RWPE2 (cell line): ENCODE data around the gene FOXG1.

ENCODE experiments used
- ATAC-seq: fragments of 200-7000 bp; cut with Tn5 transposase; 3 replicates; pipeline ENCODE4 v1.9.1; 2021; ENCODE audit warnings: low read depth
- DNase-seq: peaks from one replicate; pipeline ENCODE4 v3.0.0-alpha.2; 2020; ENCODE audit warnings: low spot score
- H3K27ac ChIP-seq: fragments of 450-650 bp; 2 replicates; pipeline ENCODE4 v1.5.1; 2017; ENCODE audit warnings: mild to moderate bottlenecking; ENCODE audit not compliant: poor library complexity, severe bottlenecking
- H3K27me3 ChIP-seq: fragments of 250-450 bp; sonication (Bioruptor Pico); 2 replicates; pipeline ENCODE4 v1.5.1; 2021; ENCODE audit warnings: mild to moderate bottlenecking, moderate library complexity; ENCODE audit not compliant: insufficient read depth, poor library complexity, severe bottlenecking
- H3K36me3 ChIP-seq: fragments of 250-450 bp; sonication (Bioruptor Pico); 2 replicates; pipeline ENCODE4 v1.5.1; 2020; ENCODE audit warnings: low read depth, mild to moderate bottlenecking, moderate library complexity
- H3K4me1 ChIP-seq: fragments of 250-450 bp; sonication (Bioruptor Pico); 2 replicates; pipeline ENCODE4 v1.5.1; 2021; ENCODE audit warnings: mild to moderate bottlenecking, moderate library complexity; ENCODE audit not compliant: insufficient read depth, poor library complexity, severe bottlenecking
- H3K4me3 ChIP-seq: fragments of 250-450 bp; sonication (Bioruptor Pico); 2 replicates; pipeline ENCODE4 v1.5.1; 2021; ENCODE audit warnings: mild to moderate bottlenecking, moderate library complexity; ENCODE audit not compliant: severe bottlenecking
- H3K9me3 ChIP-seq: fragments of 250-450 bp; sonication (Bioruptor Pico); 2 replicates; pipeline ENCODE4 v1.5.1; 2021; ENCODE audit warnings: mild to moderate bottlenecking, moderate library complexity; ENCODE audit not compliant: severe bottlenecking
- TF ChIP-seq, protein P1 (sequence below): fragments of 450-650 bp; IDR thresholded peaks from one replicate; pipeline ENCODE4 v1.5.1; 2017; ENCODE audit warnings: mild to moderate bottlenecking, moderate library complexity; ENCODE audit not compliant: poor library complexity, severe bottlenecking

The FOXG1 gene

DNA sequence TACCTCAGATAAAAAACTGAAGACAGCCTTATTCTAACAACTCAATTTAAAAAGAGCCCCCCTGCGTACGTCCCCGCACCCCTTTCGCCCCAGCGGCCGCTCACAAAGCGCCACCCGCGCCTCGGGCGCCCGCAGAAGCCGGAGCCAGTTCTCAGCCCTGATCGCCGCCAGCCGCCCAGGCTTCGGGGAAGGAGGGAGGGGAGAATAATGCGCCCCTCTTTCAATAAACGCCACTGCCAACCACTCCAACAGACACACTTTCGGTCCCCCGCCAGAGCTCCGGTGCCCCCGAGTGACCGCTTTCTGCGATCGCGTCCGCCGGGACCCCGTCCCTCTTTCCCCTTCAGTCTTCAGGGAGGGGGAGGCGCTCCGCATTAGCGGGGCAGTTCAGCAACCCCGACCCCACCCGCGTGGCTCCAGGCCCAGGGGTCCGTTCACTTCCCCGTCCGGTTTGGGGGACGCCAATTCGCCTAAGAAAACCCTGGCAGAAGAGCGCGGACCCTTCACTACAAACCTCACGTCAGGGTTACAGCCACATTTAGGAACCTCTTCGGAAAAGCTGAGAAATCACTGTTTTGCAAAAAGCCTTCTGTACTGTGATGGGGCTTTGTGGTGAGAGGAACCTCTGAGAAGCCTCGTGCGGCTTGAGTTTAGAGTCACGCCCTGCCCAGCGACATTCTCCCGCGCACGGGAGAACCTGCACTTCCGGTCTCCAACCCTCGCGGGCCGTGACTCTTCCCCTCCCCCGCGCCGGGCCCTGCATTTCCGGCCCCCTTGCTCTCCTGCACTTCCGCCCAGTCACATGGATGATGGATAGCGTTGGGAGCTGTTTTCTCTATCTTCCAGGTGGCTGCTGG lies 18.7 kb downstream of the FOXG1 start:
- H3K4me1 ChIP-seq, result no peaks in the 10 kb centered on the region
- TF ChIP-seq, protein P1, sequence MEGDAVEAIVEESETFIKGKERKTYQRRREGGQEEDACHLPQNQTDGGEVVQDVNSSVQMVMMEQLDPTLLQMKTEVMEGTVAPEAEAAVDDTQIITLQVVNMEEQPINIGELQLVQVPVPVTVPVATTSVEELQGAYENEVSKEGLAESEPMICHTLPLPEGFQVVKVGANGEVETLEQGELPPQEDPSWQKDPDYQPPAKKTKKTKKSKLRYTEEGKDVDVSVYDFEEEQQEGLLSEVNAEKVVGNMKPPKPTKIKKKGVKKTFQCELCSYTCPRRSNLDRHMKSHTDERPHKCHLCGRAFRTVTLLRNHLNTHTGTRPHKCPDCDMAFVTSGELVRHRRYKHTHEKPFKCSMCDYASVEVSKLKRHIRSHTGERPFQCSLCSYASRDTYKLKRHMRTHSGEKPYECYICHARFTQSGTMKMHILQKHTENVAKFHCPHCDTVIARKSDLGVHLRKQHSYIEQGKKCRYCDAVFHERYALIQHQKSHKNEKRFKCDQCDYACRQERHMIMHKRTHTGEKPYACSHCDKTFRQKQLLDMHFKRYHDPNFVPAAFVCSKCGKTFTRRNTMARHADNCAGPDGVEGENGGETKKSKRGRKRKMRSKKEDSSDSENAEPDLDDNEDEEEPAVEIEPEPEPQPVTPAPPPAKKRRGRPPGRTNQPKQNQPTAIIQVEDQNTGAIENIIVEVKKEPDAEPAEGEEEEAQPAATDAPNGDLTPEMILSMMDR, result no peak
- DNase-seq (no peak), ATAC-seq (peak; percentile 24; the same call in 1 of the 3 replicates)
- peaks cover 96% of the 10 kb centered on the region for H3K27me3 ChIP-seq
- H3K4me3 ChIP-seq, result no peak overlapping the region
- no peak overlapping the region for H3K27ac ChIP-seq
- no peaks in the 10 kb centered on the region for H3K36me3 ChIP-seq
- peaks cover 2% of the 10 kb centered on the region for H3K9me3 ChIP-seq

DNA sequence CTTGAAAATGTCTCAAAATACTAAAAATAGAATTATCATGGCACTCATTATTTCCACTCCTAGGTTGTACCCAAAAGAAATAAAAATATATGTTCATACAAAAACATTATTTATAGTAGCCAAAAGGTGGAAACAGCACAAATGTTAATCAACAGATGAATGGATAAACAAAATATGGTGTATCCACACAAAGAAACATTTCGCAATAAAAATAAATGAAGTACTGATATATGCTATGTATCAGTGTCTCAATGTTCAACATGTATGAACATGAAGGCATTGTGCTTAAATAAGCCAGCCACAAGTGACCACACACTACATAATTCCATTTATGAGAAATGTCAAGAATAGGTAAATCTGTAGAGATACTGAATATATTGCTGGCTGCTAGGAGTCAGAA lies 40.9 kb downstream of the FOXG1 start:
- no peak overlapping the region for H3K4me3 ChIP-seq
- H3K36me3 ChIP-seq, result no peaks in the 10 kb centered on the region
- no peaks in the 10 kb centered on the region for H3K9me3 ChIP-seq
- no peak for DNase-seq
- no peaks in the 10 kb centered on the region for H3K4me1 ChIP-seq
- TF ChIP-seq, protein P1, result no peak
- no peak for ATAC-seq
- no peak overlapping the region for H3K27ac ChIP-seq
- H3K27me3 ChIP-seq, result peaks cover 63% of the 10 kb centered on the region

DNA sequence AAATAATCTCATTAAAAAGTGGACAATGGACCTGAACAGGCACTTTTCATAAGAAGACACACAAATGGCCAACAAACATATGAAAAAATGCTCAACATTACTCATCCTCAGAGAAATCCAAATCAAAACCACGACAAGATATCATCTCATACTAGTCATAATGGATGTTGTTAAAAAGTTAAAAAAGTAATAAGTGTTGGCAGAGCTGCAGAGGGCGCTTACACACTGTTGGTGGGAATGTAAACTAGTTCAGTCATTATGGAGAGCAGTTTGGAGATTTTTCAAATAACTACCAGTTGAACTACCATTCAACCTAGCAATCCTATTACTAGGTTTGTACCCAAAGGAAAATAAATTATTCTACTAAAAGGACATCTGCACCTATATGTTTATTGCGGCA lies 47.2 kb downstream of the FOXG1 start:
- Histone ChIP-seq H3K4me1 (no peaks in the 10 kb centered on the region), H3K4me3 (no peak overlapping the region), H3K27ac (no peak overlapping the region), H3K27me3 (peaks cover 40% of the 10 kb centered on the region), H3K9me3 (no peaks in the 10 kb centered on the region), H3K36me3 (no peaks in the 10 kb centered on the region)
- TF ChIP-seq, protein P1, result no peak
- DNase-seq (no peak), ATAC-seq (no peak)
